HepG2 (cell line): ENCODE data around the gene DNAL4. TPM values are rescaled to one million over a fixed set of nuclear protein-coding genes. Genes with fewer than 3 reads are reported as not detected.

Source experiments
- ATAD3A ChIP-seq: sonication (generic); formaldehyde crosslinking; IDR thresholded peaks from 2 replicates; pipeline ENCODE4 v1.4.0; 2020; ENCODE audit warnings: missing genetic modification reagents
- HNRNPK ChIP-seq: fragments of 200-400 bp; formaldehyde crosslinking; IDR thresholded peaks from 2 replicates; pipeline ENCODE4 v1.6.1; 2018; ENCODE audit warnings: low read length, low read depth, moderate library complexity, mild to moderate bottlenecking; ENCODE audit not compliant: poor library complexity, severe bottlenecking
- KLF15 ChIP-seq: sonication (generic); formaldehyde crosslinking; IDR thresholded peaks from 2 replicates; pipeline ENCODE4 v1.8.1; 2023; ENCODE audit warnings: borderline replicate concordance, mild to moderate bottlenecking, inconsistent platforms, missing genetic modification reagents, mixed read lengths
- MAFF ChIP-seq: IDR thresholded peaks from 2 replicates; pipeline ENCODE4 v1.6.1; 2011; ENCODE audit warnings: low read depth, low read length, improper control_type of control experiment
- NCOA1 ChIP-seq: sonication (generic); formaldehyde crosslinking; IDR thresholded peaks from 2 replicates; pipeline ENCODE4 v1.9.0; 2021; ENCODE audit warnings: missing genetic modification reagents
- REXO4 ChIP-seq: sonication (generic); formaldehyde crosslinking; IDR thresholded peaks from 2 replicates; pipeline ENCODE4 v1.8.0; 2022; ENCODE audit warnings: missing genetic modification reagents, mild to moderate bottlenecking, borderline replicate concordance
- ZNF44 ChIP-seq: sonication (generic); formaldehyde crosslinking; IDR thresholded peaks from 2 replicates; pipeline ENCODE4 v1.5.1; 2020; ENCODE audit warnings: mild to moderate bottlenecking, missing genetic modification reagents
- ZNF557 ChIP-seq: sonication (generic); formaldehyde crosslinking; IDR thresholded peaks from 2 replicates; pipeline ENCODE4 v1.4.0; 2020; ENCODE audit warnings: missing genetic modification reagents
- ZNF589 ChIP-seq: sonication (generic); formaldehyde crosslinking; conservative IDR thresholded peaks from 2 replicates; pipeline ENCODE4 v1.8.0; 2022; ENCODE audit warnings: mild to moderate bottlenecking, moderate library complexity, missing genetic modification reagents
- ZNF609 ChIP-seq: sonication (generic); formaldehyde crosslinking; IDR thresholded peaks from 2 replicates; pipeline ENCODE4 v1.4.0; 2020; ENCODE audit warnings: mild to moderate bottlenecking, missing genetic modification reagents, borderline replicate concordance
- ZNF616 ChIP-seq: sonication (generic); formaldehyde crosslinking; IDR thresholded peaks from 2 replicates; pipeline ENCODE4 v1.5.0; 2020; ENCODE audit warnings: low read depth, mild to moderate bottlenecking, missing genetic modification reagents
- ZNF816 ChIP-seq: sonication (generic); formaldehyde crosslinking; IDR thresholded peaks from 2 replicates; pipeline ENCODE4 v1.8.0; 2022; ENCODE audit warnings: missing genetic modification reagents, mild to moderate bottlenecking, borderline replicate concordance
- polyA plus RNA-seq, 8 experiments: library from polyadenylated mRNA; depleted of rRNA in 3 of 8; stranded (reverse) in 7 of 8; unstranded in 1 of 8; fragments of >200 nt; fragmentation: Illumina TruSeq in 4 of 8; extraction: Trizol in 4 of 8; gene quantifications; 2 replicates each; pipeline versions ENCODE4 v1.2.1 to v1.2.3, GENCODE V29; 2011 to 2016; ENCODE audit warnings: low read depth in 4 of 8, missing spikeins in 1 of 8, mixed read lengths in 1 of 8; ENCODE audit not compliant: insufficient read depth in 1 of 8
- total RNA-seq, 5 experiments: library from RNA; depleted of rRNA; stranded (reverse); fragments of >200 nt; fragmentation: Illumina TruSeq; extraction: Trizol; gene quantifications; 2 replicates each; pipeline ENCODE4 v1.2.3, GENCODE V29; 2016; ENCODE audit warnings: low read depth in 1 of 5
- TF ChIP-seq, protein P1 (sequence below): sonication (generic); formaldehyde crosslinking; IDR thresholded peaks from 2 replicates; pipeline ENCODE4 v1.4.0; 2020; ENCODE audit warnings: missing genetic modification reagents, borderline replicate concordance
- TF ChIP-seq, protein P2 (sequence below): IDR thresholded peaks from 2 replicates; pipeline ENCODE4 v1.6.1; 2016; ENCODE audit warnings: mild to moderate bottlenecking, missing biosample characterization, missing genetic modification reagents
- TF ChIP-seq, protein P3 (sequence below): sonication (generic); formaldehyde crosslinking; IDR thresholded peaks from 2 replicates; pipeline ENCODE4 v1.4.0; 2020; ENCODE audit warnings: missing genetic modification reagents, borderline replicate concordance

DNAL4 gene
- total and polyA plus RNA-seq, 2 of the 13 experiments (the other 11 are each of a cell fraction or from before 2014, with no cell fraction given): 8.0 to 10.7 TPM

DNA sequence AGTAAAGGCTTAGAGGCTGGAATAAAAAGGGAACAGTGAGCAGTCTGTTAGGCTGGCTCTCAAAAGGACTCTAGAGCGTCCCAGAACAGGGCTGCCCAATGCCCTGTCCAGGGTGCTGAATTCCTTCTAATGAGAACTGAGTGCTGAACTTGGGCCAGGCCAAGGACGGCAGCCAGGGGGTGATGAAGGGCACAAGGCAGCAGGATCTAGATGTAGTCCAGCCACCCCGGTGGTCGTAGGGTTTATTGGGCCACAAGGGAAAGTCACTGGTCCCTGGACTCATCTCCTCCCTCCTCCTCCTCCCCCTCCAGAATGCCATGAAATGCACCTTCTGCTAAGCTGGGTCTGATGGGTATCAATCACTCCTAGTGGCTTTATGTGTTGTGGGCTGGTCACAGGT lies 30.6 kb upstream of the DNAL4 start (continued):
- no peak; the same call in 1 of the 2 replicates for TF ChIP-seq ZNF609 (CRISPR knock-in tag)
- TF ChIP-seq ZNF616: no peak
- no peak for TF ChIP-seq ZNF816
- TF ChIP-seq, protein P1, sequence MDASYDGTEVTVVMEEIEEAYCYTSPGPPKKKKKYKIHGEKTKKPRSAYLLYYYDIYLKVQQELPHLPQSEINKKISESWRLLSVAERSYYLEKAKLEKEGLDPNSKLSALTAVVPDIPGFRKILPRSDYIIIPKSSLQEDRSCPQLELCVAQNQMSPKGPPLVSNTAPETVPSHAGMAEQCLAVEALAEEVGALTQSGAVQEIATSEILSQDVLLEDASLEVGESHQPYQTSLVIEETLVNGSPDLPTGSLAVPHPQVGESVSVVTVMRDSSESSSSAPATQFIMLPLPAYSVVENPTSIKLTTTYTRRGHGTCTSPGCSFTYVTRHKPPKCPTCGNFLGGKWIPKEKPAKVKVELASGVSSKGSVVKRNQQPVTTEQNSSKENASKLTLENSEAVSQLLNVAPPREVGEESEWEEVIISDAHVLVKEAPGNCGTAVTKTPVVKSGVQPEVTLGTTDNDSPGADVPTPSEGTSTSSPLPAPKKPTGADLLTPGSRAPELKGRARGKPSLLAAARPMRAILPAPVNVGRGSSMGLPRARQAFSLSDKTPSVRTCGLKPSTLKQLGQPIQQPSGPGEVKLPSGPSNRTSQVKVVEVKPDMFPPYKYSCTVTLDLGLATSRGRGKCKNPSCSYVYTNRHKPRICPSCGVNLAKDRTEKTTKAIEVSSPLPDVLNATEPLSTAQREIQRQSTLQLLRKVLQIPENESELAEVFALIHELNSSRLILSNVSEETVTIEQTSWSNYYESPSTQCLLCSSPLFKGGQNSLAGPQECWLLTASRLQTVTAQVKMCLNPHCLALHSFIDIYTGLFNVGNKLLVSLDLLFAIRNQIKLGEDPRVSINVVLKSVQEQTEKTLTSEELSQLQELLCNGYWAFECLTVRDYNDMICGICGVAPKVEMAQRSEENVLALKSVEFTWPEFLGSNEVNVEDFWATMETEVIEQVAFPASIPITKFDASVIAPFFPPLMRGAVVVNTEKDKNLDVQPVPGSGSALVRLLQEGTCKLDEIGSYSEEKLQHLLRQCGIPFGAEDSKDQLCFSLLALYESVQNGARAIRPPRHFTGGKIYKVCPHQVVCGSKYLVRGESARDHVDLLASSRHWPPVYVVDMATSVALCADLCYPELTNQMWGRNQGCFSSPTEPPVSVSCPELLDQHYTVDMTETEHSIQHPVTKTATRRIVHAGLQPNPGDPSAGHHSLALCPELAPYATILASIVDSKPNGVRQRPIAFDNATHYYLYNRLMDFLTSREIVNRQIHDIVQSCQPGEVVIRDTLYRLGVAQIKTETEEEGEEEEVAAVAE (CRISPR knock-in tag): peak; percentile 87; the same call in 1 of the 2 replicates
- TF ChIP-seq, protein P2, sequence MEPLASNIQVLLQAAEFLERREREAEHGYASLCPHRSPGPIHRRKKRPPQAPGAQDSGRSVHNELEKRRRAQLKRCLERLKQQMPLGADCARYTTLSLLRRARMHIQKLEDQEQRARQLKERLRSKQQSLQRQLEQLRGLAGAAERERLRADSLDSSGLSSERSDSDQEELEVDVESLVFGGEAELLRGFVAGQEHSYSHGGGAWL (CRISPR knock-in tag): peak; percentile 78; the same call in 1 of the 2 replicates
- peak; percentile 75; the same call in 1 of the 2 replicates for TF ChIP-seq KLF15 (CRISPR knock-in tag)
- TF ChIP-seq REXO4 (CRISPR knock-in tag): no peak
- TF ChIP-seq MAFF: no peak
- TF ChIP-seq, protein P3, sequence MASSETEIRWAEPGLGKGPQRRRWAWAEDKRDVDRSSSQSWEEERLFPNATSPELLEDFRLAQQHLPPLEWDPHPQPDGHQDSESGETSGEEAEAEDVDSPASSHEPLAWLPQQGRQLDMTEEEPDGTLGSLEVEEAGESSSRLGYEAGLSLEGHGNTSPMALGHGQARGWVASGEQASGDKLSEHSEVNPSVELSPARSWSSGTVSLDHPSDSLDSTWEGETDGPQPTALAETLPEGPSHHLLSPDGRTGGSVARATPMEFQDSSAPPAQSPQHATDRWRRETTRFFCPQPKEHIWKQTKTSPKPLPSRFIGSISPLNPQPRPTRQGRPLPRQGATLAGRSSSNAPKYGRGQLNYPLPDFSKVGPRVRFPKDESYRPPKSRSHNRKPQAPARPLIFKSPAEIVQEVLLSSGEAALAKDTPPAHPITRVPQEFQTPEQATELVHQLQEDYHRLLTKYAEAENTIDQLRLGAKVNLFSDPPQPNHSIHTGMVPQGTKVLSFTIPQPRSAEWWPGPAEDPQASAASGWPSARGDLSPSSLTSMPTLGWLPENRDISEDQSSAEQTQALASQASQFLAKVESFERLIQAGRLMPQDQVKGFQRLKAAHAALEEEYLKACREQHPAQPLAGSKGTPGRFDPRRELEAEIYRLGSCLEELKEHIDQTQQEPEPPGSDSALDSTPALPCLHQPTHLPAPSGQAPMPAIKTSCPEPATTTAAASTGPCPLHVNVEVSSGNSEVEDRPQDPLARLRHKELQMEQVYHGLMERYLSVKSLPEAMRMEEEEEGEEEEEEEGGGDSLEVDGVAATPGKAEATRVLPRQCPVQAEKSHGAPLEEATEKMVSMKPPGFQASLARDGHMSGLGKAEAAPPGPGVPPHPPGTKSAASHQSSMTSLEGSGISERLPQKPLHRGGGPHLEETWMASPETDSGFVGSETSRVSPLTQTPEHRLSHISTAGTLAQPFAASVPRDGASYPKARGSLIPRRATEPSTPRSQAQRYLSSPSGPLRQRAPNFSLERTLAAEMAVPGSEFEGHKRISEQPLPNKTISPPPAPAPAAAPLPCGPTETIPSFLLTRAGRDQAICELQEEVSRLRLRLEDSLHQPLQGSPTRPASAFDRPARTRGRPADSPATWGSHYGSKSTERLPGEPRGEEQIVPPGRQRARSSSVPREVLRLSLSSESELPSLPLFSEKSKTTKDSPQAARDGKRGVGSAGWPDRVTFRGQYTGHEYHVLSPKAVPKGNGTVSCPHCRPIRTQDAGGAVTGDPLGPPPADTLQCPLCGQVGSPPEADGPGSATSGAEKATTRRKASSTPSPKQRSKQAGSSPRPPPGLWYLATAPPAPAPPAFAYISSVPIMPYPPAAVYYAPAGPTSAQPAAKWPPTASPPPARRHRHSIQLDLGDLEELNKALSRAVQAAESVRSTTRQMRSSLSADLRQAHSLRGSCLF (CRISPR knock-in tag): peak; percentile 75; the same call in 1 of the 2 replicates
- no peak for TF ChIP-seq HNRNPK
- TF ChIP-seq NCOA1: no peak
- TF ChIP-seq ZNF557 (CRISPR knock-in tag): 0 out of 2 replicates have a peak, but pooled peaks have one; percentile 58
- no peak for TF ChIP-seq ZNF44 (CRISPR knock-in tag)
- TF ChIP-seq ATAD3A (CRISPR knock-in tag): no peak
- no peak for TF ChIP-seq ZNF589 (CRISPR knock-in tag)
